GM23338 (cell line): ENCODE results near the gene ARID1B.

Source experiments
- CTCF ChIP-seq, 2 experiments: fragments of 200-600 bp in 1 of 2; sonication (generic) in 1 of 2; conservative IDR thresholded peaks; 2 replicates each; pipeline versions ENCODE4 v1.5.1 to v1.6.1; 2016 to 2017; ENCODE audit warnings: antibody characterized with exemption in 2 of 2, low read depth in 2 of 2, mild to moderate bottlenecking in 2 of 2, moderate library complexity in 1 of 2
- EZH2 ChIP-seq: fragments of 200-600 bp; sonication (generic); IDR thresholded peaks from one replicate; pipeline ENCODE4 v1.8.0; 2017; ENCODE audit warnings: antibody characterized with exemption, mild to moderate bottlenecking, low read depth; ENCODE audit not compliant: unreplicated experiment
- EZH2phosphoT487 ChIP-seq: fragments of 200-600 bp; sonication (generic); IDR thresholded peaks from one replicate; pipeline ENCODE4 v1.8.1; 2018; ENCODE audit warnings: antibody characterized with exemption; ENCODE audit not compliant: unreplicated experiment
- NANOG ChIP-seq: IDR thresholded peaks from 2 replicates; pipeline ENCODE4 v1.6.1; 2016; ENCODE audit warnings: antibody characterized with exemption, borderline replicate concordance
- POLR2AphosphoS5 ChIP-seq: IDR thresholded peaks from 2 replicates; pipeline ENCODE4 v1.6.1; 2016; ENCODE audit warnings: antibody characterized with exemption, low read depth
- REST ChIP-seq: IDR thresholded peaks from one replicate; pipeline ENCODE4 v1.6.1; 2018; ENCODE audit warnings: antibody characterized with exemption; ENCODE audit not compliant: unreplicated experiment
- ZNF331 ChIP-seq: fragments of 250-450 bp; sonication (Bioruptor Pico); IDR thresholded peaks from 2 replicates; pipeline ENCODE4 v1.5.0; 2020; ENCODE audit warnings: low read depth, mild to moderate bottlenecking, moderate library complexity

GRCh38 chr6:157050537-157051265 lies 273.5 kb downstream of the ARID1B start:
- TF ChIP-seq POLR2AphosphoS5, result no peak
- TF ChIP-seq CTCF (conservative IDR thresholded peaks at IDR 0.05; ENCODE audit: low read depth in 2 of 2), result no peak
- TF ChIP-seq NANOG, result no peak
- no peak for TF ChIP-seq ZNF331 (CRISPR knock-in tag)
- no peak for TF ChIP-seq REST
- no peak for TF ChIP-seq EZH2phosphoT487
- no peak for TF ChIP-seq EZH2
